ENCODE measurements around the gene HS3ST3B1.
A peak's percentile ranks its signal among the peaks of the same experiment; 100 is the strongest.

The HS3ST3B1 gene

GRCh38 chr17:14303343-14304221, 2.7 kb downstream of the HS3ST3B1 start:
- no peak for DNase-seq

DNA sequence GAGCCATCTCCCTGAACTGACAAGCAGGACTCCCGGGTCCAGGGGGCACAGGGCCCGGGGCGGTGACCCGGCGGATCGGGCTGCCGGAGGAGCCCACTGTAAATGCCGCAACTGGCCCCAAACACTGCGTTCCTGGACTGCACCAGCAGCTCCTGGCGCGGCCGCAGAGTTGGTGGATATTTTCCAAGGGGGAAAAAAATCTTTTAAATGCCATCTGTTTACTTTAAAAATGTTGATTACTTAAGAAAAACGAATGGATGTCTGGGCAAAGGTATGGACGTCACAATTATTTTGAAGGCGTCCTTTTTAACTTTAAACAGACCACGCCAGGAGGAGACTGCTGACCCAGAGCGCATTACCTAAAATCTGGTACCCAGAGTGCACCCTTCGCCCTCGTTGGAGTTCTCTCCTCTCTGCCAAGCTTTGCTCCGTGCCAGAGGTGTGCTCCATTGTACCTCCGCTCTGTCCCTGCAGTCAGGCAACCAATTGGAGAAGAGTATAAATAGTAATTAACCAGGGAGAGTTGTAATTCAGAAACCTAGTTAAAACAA, 3.4 kb downstream of the HS3ST3B1 start:
- DNase-seq = no peak

GRCh38 chr17:14304773-14305517, 4.1 kb downstream of the HS3ST3B1 start:
- no peak for DNase-seq

GRCh38 chr17:14305785-14306496, 5.1 kb downstream of the HS3ST3B1 start:
- no peak for DNase-seq

DNA sequence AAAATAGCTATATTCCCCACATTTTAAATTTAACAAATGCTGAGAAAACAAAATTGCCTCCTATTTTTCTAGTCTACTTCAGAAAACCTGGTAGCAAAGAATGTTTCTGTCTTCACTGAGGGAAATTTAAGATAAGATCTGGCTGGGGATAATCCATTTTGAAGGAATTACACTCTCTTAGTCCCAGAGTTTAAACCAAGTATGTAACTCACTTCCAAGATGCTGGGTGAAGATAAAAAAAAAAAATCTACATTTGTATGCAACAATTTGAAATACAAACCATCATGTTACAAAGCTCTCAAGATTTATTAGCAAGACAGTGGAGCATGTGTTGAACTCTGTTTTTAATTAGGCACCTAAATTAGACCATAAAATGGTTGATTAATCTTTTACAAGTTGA, 5.7 kb downstream of the HS3ST3B1 start:
- DNase-seq = no peak

DNA sequence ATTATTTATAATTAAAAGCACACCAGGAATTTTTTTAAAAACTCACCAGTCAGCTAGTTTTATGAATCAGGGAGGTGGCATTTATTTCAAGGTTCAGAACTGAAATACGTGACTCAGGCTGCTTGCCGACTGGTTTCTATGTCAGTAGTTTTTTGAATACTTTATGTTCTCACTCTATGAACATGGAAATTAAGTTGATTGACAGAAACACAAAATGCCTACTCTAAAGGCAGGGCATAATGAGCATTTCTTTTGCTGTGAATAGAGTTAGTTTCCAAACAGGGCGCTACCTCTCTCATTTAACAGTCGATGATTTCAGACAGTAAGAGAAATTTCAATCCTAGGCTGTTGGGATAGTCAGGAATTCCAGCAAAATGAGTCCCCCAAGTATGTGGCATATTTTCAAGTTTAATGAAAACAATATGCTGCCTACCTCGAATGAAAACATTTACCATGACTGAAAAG, 6.7 kb downstream of the HS3ST3B1 start:
- no peak for DNase-seq

- no peak for DNase-seq
Measured at GRCh38 chr17:14308636-14308964, 7.7 kb downstream of the HS3ST3B1 start.

DNA sequence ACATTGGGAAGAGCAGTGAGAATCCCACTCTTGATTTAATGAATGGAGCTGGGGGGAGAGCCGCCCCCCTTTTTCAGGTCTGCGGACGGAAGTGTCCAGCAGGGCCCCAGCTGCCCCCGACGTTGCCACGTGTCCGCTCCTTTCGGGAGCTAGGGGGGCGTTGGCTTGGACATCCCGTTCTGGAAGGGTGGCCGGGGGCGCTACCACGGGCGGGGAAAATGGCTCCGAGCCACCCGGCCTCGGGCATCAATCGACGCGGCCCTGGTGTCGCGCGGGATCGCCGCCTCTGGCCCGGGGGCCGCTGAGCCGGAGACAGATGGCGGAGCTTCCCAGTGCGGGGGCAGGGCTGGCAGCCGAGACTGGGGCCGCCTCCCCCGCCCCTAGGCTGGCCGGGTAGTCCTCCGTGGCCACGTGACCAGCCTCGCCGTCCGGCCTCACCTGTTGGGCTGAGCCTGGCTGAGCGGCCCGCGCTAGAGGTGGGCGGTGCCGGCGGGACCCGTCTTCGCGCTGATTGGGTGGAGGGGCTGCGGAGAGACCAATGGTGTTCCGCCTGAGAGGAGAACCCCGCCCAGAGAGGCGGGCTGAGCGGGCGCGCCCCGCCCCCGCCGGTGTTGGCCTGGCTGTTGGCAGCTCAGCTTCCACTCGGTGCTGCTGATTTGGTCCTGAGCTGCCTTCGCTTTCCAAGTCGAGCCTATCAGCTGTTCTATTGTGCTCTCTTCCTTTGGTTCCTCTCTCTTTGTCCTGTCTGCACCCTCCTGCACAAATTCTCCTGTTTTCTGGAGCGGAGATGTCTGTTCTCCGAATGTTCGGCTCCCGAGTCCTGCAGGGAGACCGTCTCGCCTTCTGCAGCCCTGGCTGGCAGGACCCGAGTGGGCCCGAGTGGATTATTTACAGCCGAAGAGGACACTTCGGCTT, 8.3 kb downstream of the HS3ST3B1 start:
- peak; percentile 54 for DNase-seq

GRCh38 chr17:14310101-14310500, 9.2 kb downstream of the HS3ST3B1 start:
- no peak for DNase-seq

GRCh38 chr17:14310605-14311004, 9.7 kb downstream of the HS3ST3B1 start:
- no peak for DNase-seq

- DNase-seq = no peak
Measured at GRCh38 chr17:14311186-14311705, 10.4 kb downstream of the HS3ST3B1 start.

GRCh38 chr17:14311981-14312380, 11.1 kb downstream of the HS3ST3B1 start:
- DNase-seq = no peak

GRCh38 chr17:14312522-14312921, 11.6 kb downstream of the HS3ST3B1 start:
- no peak for DNase-seq

- DNase-seq = no peak
Measured at GRCh38 chr17:14316126-14316832, 15.4 kb downstream of the HS3ST3B1 start.

DNA sequence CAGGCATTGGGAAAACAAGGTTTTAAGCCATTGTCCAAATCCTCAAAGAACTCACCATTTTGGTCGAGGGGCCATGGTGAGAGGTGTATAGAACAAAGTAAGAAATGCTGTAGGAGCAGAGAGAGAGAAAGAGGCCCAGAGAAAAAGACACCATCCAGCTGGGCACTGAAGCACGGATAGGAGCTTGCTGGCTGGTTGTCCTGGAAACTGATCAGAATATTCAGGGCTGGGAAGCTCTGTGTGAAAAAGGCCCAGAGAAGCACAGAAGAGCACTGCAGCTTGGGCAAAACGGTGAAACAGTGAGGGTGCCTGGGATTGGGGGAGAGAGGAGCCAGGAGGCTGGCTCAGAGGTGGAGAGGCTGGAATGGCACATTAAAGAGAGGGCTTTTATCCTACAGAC, 16.5 kb downstream of the HS3ST3B1 start:
- no peak for DNase-seq

DNA sequence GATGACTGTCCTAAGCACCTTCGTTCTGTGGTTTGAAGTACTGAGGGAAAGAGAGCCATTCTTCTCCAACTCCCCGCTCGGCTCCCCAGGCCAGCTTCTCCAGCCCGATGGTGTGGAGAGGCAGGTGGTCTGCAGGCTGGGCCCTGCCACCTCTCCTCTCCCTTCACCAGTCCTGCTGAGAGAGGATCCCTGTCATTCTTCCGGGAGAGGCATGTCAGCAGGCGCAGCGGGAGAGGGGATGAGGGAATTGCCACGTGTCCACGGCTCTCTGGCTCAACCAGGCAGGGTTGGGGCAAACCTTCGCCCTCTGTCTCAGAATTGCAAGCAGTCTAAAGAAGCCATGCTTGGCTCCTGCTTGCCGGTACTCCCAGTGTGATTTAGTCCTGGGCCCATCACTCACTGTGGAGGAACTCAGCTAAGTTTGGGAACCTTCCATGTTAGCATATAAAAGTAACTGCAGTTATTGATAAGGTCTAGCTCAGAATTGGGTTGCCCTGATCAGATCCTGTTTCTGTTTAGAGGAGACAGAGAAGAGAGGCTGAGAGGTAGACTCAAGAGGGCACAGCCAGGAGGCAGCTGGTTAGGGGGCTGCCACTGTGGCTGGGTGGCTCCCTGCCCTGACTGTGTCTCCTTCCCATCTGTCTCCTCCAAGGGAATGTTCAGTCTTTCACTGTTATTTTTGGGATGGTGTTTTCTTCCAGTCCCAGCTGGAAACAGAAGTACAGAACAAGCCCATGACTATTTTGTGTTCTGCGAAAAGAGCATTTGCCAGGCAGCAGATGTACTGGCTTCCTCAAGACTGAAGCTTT, 17.4 kb downstream of the HS3ST3B1 start:
- DNase-seq = no peak

- DNase-seq = no peak
Measured at GRCh38 chr17:14318918-14319205, 18.0 kb downstream of the HS3ST3B1 start.

DNA sequence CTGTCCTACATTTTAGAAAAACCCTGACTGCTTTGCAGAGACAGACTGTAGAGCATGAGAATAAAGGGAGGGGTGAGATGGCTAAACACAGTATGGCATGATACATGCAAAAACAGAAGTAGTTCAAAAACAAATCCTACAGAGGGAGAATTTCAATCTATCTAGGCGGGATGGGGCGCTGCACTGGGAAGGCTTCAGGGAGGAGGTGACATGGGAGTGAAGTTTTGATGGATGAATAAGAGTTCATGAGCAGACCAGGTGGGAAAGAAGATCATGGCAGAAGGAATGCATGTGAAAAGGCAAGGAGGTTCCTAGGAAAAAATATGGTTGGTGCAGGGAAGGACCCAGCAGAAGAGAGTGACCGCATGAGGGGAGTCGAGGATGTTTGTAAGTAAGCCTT, 19.2 kb downstream of the HS3ST3B1 start:
- DNase-seq = no peak

- no peak for DNase-seq
Measured at GRCh38 chr17:14320734-14321475, 20.0 kb downstream of the HS3ST3B1 start.

GRCh38 chr17:14321476-14321949, 20.6 kb downstream of the HS3ST3B1 start:
- no peak for DNase-seq
